Stimulated activated CD8-positive, alpha-beta memory T cell treated with anti-CD3 and anti-CD28 coated beads, Interleukin-4, amount 100 ng/mL, for 48 hours (primary cell): ENCODE data around the gene ATP8B1.
A peak's percentile ranks its signal among the peaks of the same experiment; 100 is the strongest.
"Not testable (repeated sequence)": the region's sequence is repeated elsewhere in the genome, so short reads cannot be mapped to it uniquely, and the experiment has no call there.

ENCODE experiments used
- DNase-seq: peaks from one replicate; pipeline ENCODE4 v3.0.0-alpha.2; 2020

The ATP8B1 gene

GRCh38 chr18:57655740-57656139 lies 147.4 kb downstream of the ATP8B1 start:
- no peak for DNase-seq

GRCh38 chr18:57651914-57652313 lies 151.2 kb downstream of the ATP8B1 start:
- no peak for DNase-seq

- DNase-seq = no peak
Measured at GRCh38 chr18:57649556-57650500, 153.3 kb downstream of the ATP8B1 start.

- no peak for DNase-seq
Measured at GRCh38 chr18:57648414-57648813, 154.7 kb downstream of the ATP8B1 start.

GRCh38 chr18:57644540-57644939 lies 158.6 kb downstream of the ATP8B1 start:
- DNase-seq = no peak

- not testable (repeated sequence) for DNase-seq
Measured at GRCh38 chr18:57643726-57644125, 159.4 kb downstream of the ATP8B1 start.

GRCh38 chr18:57642462-57642861 lies 160.7 kb downstream of the ATP8B1 start:
- not testable (repeated sequence) for DNase-seq

- no peak for DNase-seq
Measured at GRCh38 chr18:57640749-57641148, 162.4 kb downstream of the ATP8B1 start.

GRCh38 chr18:57640236-57640635 lies 162.9 kb downstream of the ATP8B1 start:
- DNase-seq = no peak

- DNase-seq = no peak
Measured at GRCh38 chr18:57635003-57635822, 167.9 kb downstream of the ATP8B1 start.

- no peak for DNase-seq
Measured at GRCh38 chr18:57631697-57632096, 171.4 kb downstream of the ATP8B1 start.

- DNase-seq = no peak
Measured at GRCh38 chr18:57630754-57631595, 172.1 kb downstream of the ATP8B1 start.

GRCh38 chr18:57630002-57630753 lies 172.9 kb downstream of the ATP8B1 start:
- DNase-seq = peak; percentile 96

GRCh38 chr18:57629422-57629821 lies 173.7 kb downstream of the ATP8B1 start:
- DNase-seq = no peak

- no peak for DNase-seq
Measured at GRCh38 chr18:57627488-57627887, 175.6 kb downstream of the ATP8B1 start.

- no peak for DNase-seq
Measured at GRCh38 chr18:57624988-57625387, 178.1 kb downstream of the ATP8B1 start.

- DNase-seq = no peak
Measured at GRCh38 chr18:57621246-57621604, 181.9 kb downstream of the ATP8B1 start.

- no peak for DNase-seq
Measured at GRCh38 chr18:57619876-57620275, 183.2 kb downstream of the ATP8B1 start.

- DNase-seq = no peak
Measured at GRCh38 chr18:57618910-57619309, 184.2 kb downstream of the ATP8B1 start.

- no peak for DNase-seq
Measured at GRCh38 chr18:57603871-57604270, 199.2 kb downstream of the ATP8B1 start.
